HG02981 (cell line): ENCODE measurements around the gene GUF1.
"Not testable (repeated sequence)": the region's sequence is repeated elsewhere in the genome, so short reads cannot be mapped to it uniquely, and the experiment has no call there.

Source experiments
- ATAC-seq: cut with Tn5 transposase; IDR thresholded peaks from one replicate; pipeline ENCODE4 v1.9.1; 2021; ENCODE audit warnings: mild to moderate bottlenecking, moderate library complexity; ENCODE audit not compliant: unreplicated experiment

The GUF1 gene

GRCh38 chr4:44701037-44701436 lies 22.8 kb downstream of the GUF1 start:
- no peak for ATAC-seq

GRCh38 chr4:44704673-44705072 lies 26.5 kb downstream of the GUF1 start:
- no peak for ATAC-seq

- ATAC-seq: no peak
These were observed 34.9 kb downstream of the GUF1 start for GRCh38 chr4:44713125-44713524.

- no peak for ATAC-seq
These were observed 38.4 kb downstream of the GUF1 start for GRCh38 chr4:44716597-44716996.

- no peak for ATAC-seq
These were observed 42.2 kb downstream of the GUF1 start for GRCh38 chr4:44720371-44720770.

- no peak for ATAC-seq
These were observed 43.8 kb downstream of the GUF1 start for GRCh38 chr4:44722001-44722400.

GRCh38 chr4:44725166-44725565 lies 46.9 kb downstream of the GUF1 start:
- ATAC-seq: no peak

- no peak for ATAC-seq
These were observed 47.5 kb downstream of the GUF1 start for GRCh38 chr4:44725726-44726037.

GRCh38 chr4:44726038-44726871 lies 48.0 kb downstream of the GUF1 start, which contains the start of gene GNPDA2:
Gene GNPDA2 (minus strand): TSS chr4:44726556. CDS start chr4:44722207, 4,349 bp downstream.
- peak; percentile 93 for ATAC-seq

GRCh38 chr4:44727471-44727870 lies 49.3 kb downstream of the GUF1 start:
- ATAC-seq: no peak

- not testable (repeated sequence) for ATAC-seq
These were observed 50.5 kb downstream of the GUF1 start for GRCh38 chr4:44728694-44729093.

GRCh38 chr4:44736900-44737299 lies 58.7 kb downstream of the GUF1 start:
- ATAC-seq: no peak

- no peak for ATAC-seq
These were observed 60.4 kb downstream of the GUF1 start for GRCh38 chr4:44738615-44739014.

- ATAC-seq: no peak
These were observed 62.0 kb downstream of the GUF1 start for GRCh38 chr4:44740201-44740600.
